Astrocyte (in vitro differentiated cells and primary cell): Measurements from ENCODE around the gene IL25.

Experiments used
- CTCF ChIP-seq: IDR thresholded peaks from 2 replicates; pipeline ENCODE4 v1.5.1; 2011; ENCODE audit warnings: low read depth, mild to moderate bottlenecking, inconsistent platforms, low read length, moderate library complexity; ENCODE audit not compliant: insufficient read depth
- EZH2 ChIP-seq: IDR thresholded peaks from 2 replicates; pipeline ENCODE4 v1.6.1; 2012; ENCODE audit warnings: mild to moderate bottlenecking, low read length, inconsistent platforms; ENCODE audit not compliant: insufficient read depth

DNA sequence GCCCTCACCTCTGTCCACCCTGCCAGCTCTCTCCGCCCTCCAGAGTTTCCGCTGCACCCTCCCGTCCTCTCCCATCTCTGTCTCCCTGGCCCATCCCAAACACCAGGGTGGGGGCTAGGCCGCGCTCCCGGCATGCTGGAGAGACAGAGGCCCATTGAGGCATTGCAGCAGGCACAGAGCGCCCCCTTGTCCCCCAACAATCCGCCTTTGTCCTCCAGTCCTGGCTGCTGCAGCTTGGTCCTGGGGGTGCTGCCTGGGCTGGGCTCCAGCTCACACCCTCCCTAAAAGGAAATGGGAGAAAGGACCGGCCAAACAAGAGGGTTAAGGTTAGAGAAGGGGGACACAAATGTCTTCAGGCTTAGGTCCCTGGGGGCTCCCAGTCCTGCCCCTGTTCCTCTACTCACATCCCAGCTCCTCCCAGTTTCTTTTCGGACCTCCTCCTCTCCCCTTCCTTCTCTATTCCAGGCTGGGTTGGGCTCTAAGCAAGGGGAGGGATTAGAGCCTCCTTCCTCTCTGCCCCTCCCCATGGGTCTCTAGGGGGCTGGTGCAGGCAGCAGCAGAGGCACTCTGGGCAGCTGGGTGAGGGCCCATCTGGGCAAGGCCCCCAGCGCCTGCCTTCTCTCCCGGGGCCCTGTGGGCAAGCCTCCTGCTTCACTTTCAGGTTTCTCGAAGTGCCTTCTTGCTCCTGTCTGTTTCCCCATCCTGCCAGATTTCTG is 4.0 kb downstream of the IL25 start, which contains the start of gene CMTM5:
- TF ChIP-seq CTCF, result no peak
- no peak for TF ChIP-seq EZH2
